Measurements from ENCODE around the gene CFLAR.
"Not testable (repeated sequence)": the region's sequence is repeated elsewhere in the genome, so short reads cannot be mapped to it uniquely, and the experiment has no call there.

Gene CFLAR

DNA sequence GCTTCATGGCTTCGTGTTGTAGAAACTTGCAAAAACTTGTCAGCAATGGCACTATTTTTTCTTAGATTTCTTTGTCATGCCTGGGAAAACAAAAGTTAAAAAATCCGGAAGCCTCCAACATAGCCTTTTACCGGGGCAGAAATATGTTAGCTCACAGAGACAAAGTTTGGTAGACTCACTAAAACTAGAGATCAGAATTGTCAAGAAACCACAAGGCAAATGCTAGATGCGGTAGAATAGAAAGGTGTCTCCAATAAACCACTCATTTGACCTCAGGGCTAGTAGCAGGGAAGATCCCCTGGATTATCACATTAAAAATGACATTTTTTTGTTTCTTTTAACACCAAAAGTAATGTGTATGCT, 67.4 kb downstream of the CFLAR start:
- no peak for DNase-seq

DNA sequence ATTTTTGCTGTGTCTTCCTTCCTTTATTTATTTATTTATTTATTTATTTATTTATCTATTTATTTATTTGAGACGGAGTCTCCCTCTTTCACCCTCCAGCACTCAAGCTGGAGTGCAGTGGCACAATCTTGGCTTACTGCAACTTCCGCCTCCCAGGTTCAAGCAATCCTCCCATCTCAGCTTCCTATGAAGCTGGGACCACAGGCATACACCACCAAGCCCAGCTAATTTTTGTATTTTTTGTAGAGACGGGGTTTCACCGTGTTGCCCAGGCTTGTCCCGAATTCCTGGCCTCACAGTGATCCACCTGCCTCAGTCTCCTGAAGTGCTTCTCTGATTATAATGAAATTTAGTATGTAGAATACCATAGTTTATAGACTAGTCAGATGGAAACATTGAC, 67.9 kb downstream of the CFLAR start:
- not testable (repeated sequence) for DNase-seq

DNA sequence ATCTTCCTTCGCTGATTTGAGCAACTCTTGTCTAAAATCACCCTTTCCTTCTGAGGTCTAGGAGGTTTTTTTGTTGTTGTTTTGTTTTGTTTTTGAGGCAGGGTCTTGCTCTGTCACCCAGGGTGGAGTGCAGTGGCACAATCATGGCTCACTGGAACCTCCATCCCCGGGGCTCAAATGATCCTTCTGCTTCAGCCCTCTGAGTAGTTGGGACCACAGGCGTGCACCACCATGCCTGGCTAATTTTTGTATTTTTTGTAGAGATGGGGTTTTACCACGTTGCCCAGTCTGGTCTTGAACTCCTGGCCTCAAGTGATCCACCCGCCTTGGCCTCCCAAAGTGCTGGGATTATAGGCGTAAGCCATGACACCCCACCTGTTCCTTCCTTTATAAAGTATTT, 68.3 kb downstream of the CFLAR start:
- not testable (repeated sequence) for DNase-seq

GRCh38 chr2:201185863-201186262, 69.9 kb downstream of the CFLAR start:
- DNase-seq, result no peak

DNA sequence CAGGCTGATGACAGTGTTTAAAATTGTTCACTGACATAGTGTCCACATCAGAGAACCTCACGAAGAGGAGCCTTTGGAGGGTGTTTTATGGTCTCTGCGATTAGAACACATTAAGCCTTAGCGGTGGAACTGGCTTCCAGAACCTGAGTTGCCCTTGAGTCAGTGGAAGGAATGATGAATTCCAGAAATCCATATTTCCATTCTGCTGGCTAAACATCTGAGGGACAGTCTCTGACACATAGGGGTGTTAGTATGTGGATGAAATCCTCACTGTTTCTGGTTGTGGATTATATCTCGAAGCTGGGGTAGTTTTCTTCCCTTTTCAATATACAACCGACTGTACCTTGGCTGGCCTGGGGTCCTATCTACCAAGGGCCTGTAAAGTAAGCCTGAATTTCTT, 71.0 kb downstream of the CFLAR start:
- no peak for DNase-seq

GRCh38 chr2:201188449-201188848, 72.5 kb downstream of the CFLAR start:
- no peak for DNase-seq

DNA sequence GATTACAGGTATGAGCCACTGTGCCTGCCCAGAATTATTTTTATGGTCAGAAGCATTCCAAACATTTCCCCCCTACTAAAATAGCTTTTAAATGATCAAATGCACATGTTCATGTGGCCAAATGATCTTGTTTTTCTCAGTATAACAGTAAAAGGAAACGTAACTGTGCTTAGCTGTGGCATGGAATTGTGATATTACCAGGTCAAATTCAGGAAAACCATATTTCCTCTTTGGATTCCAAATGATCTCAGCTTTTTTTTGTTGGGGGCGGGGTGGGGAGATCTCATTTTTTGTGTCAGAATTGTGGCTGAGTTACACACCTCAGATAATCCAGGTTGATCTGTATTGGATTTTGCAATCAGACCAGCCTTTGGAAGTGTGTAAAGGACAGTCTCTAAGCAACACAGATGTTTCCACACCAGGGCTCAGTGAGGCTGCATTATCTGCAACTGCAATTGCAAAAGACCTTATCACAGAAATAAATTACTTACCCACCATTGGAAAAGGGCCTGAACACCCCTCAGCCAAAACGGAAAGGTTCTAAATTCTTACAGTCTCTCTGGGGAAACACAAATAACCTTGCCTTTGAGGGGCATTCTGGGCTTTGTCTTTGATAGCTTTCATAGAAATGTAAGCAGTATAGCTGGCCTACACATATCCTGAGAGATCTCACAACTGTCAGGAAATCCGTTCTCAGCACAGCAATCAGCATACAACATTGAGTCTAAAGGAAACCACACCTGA, 75.3 kb downstream of the CFLAR start:
- DNase-seq, result no peak

DNA sequence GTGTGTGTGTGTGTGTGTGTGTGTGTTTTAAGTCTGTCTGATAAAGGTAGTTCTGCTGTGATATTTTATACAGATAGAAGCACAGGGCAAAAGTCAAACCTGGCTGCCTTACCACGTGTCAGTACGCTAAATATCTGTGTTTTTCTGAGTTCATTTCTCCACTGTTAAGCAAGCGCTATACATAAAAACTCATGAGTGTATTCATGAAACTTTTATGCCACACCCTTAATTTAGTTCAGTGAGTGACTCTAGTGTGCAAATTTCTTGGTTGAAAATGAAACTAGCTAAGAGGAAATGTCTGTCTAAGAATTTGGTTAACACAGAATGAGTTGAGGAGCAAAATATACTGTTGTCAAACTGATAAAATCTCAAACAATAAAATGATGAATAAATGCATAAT, 78.1 kb downstream of the CFLAR start:
- DNase-seq, result no peak

DNA sequence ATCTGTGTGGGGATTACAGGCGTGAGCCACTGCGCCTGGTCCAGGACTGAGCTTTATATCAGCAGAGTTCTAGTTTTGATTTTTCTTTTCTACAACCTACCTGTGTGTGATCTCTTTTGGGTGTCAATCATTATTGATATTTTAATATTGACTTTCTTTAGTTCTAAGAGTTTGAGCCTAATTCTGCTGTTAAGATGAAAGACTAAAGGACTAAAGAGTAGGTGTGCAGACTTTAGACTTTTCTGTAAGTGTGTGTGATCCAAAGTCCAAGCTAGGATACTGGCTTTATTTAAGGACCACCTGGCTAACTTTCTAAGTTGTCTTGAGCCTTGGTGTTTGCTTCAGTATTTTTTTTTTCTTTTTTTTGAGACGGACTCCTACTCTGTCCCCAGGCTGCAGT, 79.4 kb downstream of the CFLAR start:
- no peak for DNase-seq

GRCh38 chr2:201196003-201196402, 80.0 kb downstream of the CFLAR start:
- DNase-seq, result no peak

DNA sequence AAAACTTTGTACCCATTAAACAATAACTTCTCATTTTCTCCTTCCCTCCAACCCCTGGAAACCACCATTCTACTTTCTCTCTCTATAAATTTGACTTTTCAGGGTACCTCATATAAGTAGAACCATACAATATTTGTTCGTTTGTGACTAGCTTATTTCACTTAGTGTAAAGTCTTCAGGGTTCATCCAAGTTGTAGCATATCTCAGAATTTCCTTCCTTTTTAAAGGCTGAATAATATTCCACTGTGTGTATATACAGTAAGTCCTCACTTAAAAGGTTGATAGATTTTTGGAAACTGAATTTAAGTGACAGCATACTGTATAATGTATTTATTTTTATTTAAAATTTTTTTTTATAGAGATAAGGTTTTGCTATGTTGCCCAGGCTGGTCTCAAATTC, 80.8 kb downstream of the CFLAR start:
- DNase-seq, result no peak

DNA sequence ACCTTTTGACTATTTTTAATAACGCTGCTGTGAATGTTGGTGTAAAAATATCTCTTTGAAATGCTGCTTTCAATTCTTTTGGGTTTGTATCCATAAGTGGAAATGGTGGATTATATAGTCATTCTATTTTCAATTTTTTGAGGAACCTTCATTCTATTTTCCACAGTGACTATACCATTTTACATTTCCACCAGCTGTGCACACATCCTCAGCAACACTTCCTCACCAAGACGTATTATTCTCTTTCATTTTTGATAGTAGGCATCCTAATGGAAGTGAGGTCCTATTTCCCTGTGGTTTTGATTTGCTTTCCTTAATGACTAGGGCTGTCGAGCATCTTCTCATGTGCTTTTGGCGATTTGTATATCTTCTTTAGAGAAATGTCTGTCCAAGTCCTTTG, 81.8 kb downstream of the CFLAR start:
- DNase-seq, result no peak

DNA sequence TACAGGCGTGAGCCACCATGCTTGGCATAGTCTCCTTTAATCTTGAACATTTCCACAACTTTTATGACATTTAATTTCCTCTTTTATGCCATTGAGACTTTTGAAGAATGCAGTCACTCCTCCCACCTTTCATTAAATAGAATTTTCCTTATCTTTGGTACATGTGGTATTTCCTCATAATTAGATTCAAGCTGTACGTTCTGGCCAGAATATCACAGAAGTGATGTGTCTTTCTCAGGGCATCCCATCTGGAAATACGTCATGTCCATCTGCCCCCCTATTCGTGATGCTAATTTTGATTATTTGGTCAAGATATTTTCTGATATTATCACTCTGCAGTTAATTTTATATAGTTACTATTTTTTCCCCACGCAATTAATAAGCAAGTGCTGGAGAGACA, 83.9 kb downstream of the CFLAR start:
- no peak for DNase-seq

DNA sequence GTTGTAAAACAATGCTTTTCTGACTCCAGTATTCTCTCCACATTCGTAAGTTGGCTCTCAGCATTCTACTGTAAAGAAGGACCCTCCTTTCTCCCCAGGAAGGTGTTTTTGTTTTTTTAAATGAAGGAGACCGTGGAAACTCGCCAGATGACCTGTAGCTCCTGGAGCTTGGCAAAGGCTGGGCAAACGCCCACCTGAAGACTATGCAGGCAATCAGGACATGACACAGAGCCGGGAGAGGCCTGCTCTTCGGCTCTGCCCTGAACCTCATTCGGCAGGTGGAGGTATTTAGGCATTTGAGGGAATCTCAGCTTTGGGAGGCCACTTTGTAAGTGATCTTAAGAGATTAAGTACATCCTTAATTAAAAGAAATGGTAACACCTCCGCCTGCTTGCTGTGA, 84.4 kb downstream of the CFLAR start:
- DNase-seq, result no peak

- no peak for DNase-seq
Observed at GRCh38 chr2:201201371-201201770, 85.4 kb downstream of the CFLAR start.

GRCh38 chr2:201203916-201204654, 88.1 kb downstream of the CFLAR start:
- DNase-seq, result no peak

- no peak for DNase-seq
Observed at GRCh38 chr2:201204655-201205514, 88.9 kb downstream of the CFLAR start.

- DNase-seq, result no peak
Observed at GRCh38 chr2:201205515-201205849, 89.5 kb downstream of the CFLAR start.

- no peak for DNase-seq
Observed at GRCh38 chr2:201208563-201209252, 92.7 kb downstream of the CFLAR start.

DNA sequence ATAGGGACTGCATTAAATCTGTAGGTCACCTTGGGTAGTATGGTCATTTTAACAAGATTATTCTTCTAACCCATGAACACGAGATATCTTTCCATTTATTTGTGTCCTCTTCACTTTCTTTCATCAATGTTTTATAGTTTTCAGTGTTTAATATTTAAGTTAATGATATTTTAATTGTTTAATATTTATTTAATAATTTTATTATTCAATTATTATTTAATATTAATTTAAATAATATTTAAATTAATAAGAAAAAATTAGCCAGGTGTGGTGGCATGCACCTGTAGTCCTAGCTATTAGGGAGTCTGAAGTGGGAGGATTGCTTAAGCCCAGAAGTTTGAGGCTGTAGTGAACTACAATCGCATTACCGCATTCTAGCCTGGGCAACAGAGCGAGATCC, 100.0 kb downstream of the CFLAR start:
- no peak for DNase-seq

GRCh38 chr2:201216918-201217317, 101.0 kb downstream of the CFLAR start:
- no peak for DNase-seq

DNA sequence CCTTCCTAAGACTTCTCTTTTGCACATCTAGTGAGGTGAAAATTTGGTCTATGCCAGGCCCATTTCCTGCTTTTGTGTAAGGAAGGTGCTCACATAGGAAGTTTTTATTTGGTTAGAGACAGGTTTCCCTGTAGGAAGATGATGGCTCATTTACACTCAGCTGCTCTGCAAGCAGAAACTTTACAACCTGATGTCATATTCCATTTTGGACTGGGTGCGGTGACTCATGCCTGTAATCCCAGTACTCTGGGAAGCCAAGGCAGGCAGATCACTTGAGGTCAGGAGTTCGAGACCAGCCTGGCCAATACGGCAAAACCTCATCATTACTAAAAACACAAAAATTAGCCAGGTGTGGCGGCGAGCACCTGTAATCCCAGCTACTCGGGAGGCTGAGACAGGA, 102.8 kb downstream of the CFLAR start:
- DNase-seq, result no peak

All from 8988T (cell line).